GM23338 (cell line): ENCODE measurements around the gene KRTAP5-2. TPM values are rescaled to one million over a fixed set of nuclear protein-coding genes. Genes with fewer than 3 reads are reported as not detected.
A peak's percentile ranks its signal among the peaks of the same experiment; 100 is the strongest.

ENCODE experiments used
- ATAC-seq: fragments of 200-7000 bp; cut with Tn5 transposase; 3 replicates; pipeline ENCODE4 v1.9.1; 2020
- DNase-seq: peaks from one replicate; pipeline ENCODE4 v3.0.0-alpha.2; 2015; ENCODE audit warnings: low spot score
- H2AFZ ChIP-seq: fragments of 200-600 bp; sonication (generic); 2 replicates; pipeline ENCODE4 v1.8.0; 2016; ENCODE audit warnings: antibody characterized with exemption, mild to moderate bottlenecking, moderate library complexity
- H3F3A ChIP-seq: fragments of 200-600 bp; sonication (generic); replicated peaks from 2 replicates; pipeline ENCODE4 v1.8.0; 2017; ENCODE audit warnings: antibody characterized with exemption, mixed run types, low read depth
- H3K27ac ChIP-seq: fragments of 200-600 bp; sonication (generic); 2 replicates; pipeline ENCODE4 v1.6.1; 2016; ENCODE audit warnings: low read depth
- H3K27me3 ChIP-seq: fragments of 200-600 bp; sonication (generic); 2 replicates; pipeline ENCODE4 v1.8.0; 2016; ENCODE audit warnings: mild to moderate bottlenecking, mixed run types, moderate library complexity; ENCODE audit not compliant: insufficient read depth
- H3K36me3 ChIP-seq: fragments of 200-600 bp; sonication (generic); 2 replicates; pipeline ENCODE4 v1.8.0; 2016; ENCODE audit warnings: mild to moderate bottlenecking; ENCODE audit not compliant: insufficient read depth
- H3K4me1 ChIP-seq: fragments of 200-600 bp; sonication (generic); 2 replicates; pipeline ENCODE4 v1.8.0; 2016; ENCODE audit warnings: mild to moderate bottlenecking, moderate library complexity; ENCODE audit not compliant: insufficient read depth
- H3K4me2 ChIP-seq: fragments of 200-600 bp; sonication (generic); 2 replicates; pipeline ENCODE4 v1.7.1; 2017; ENCODE audit warnings: mixed run types
- H3K4me3 ChIP-seq: fragments of 200-600 bp; sonication (generic); 2 replicates; pipeline ENCODE4 v1.6.1; 2016; ENCODE audit warnings: mixed run types
- H3K79me2 ChIP-seq: fragments of 200-600 bp; sonication (generic); replicated peaks from 2 replicates; pipeline ENCODE4 v1.8.0; 2017; ENCODE audit warnings: mild to moderate bottlenecking; ENCODE audit not compliant: insufficient read depth
- H3K9me2 ChIP-seq: fragments of 200-600 bp; sonication (generic); 2 replicates; pipeline ENCODE4 v1.8.0; 2017; ENCODE audit not compliant: insufficient read depth
- H4K20me1 ChIP-seq: fragments of 200-600 bp; sonication (generic); replicated peaks from 2 replicates; pipeline ENCODE4 v1.8.0; 2017; ENCODE audit warnings: mild to moderate bottlenecking; ENCODE audit not compliant: insufficient read depth
- H3K27ac Mint-ChIP-seq: 2 replicates; pipeline ENCODE4 v1.8.0; 2020; ENCODE audit warnings: inconsistent platforms, mild to moderate bottlenecking, moderate library complexity, mixed read lengths
- H3K27me3 Mint-ChIP-seq: 3 replicates; pipeline ENCODE4 v1.8.0; 2022; ENCODE audit warnings: low read depth, mild to moderate bottlenecking, moderate library complexity, mixed read lengths, inconsistent platforms; ENCODE audit not compliant: insufficient read depth, poor library complexity
- H3K36me3 Mint-ChIP-seq: 3 replicates; pipeline ENCODE4 v1.8.0; 2021; ENCODE audit warnings: low read depth, mild to moderate bottlenecking, inconsistent platforms, moderate library complexity, mixed read lengths
- H3K4me1 Mint-ChIP-seq: 3 replicates; pipeline ENCODE4 v1.8.0; 2020; ENCODE audit warnings: mild to moderate bottlenecking, inconsistent platforms, mixed read lengths
- H3K4me3 Mint-ChIP-seq: 3 replicates; pipeline ENCODE4 v1.8.0; 2021; ENCODE audit warnings: moderate library complexity, mild to moderate bottlenecking, inconsistent platforms, mixed read lengths
- H3K9me3 Mint-ChIP-seq: 3 replicates; pipeline ENCODE4 v1.8.0; 2020; ENCODE audit warnings: moderate library complexity, mild to moderate bottlenecking, inconsistent platforms, mixed read lengths
- CREB1 ChIP-seq: fragments of 250-450 bp; sonication (Bioruptor Pico); IDR thresholded peaks from 2 replicates; pipeline ENCODE4 v1.5.0; 2020; ENCODE audit warnings: low read depth, mild to moderate bottlenecking, moderate library complexity
- EZH2 ChIP-seq: fragments of 200-600 bp; sonication (generic); IDR thresholded peaks from one replicate; pipeline ENCODE4 v1.8.0; 2017; ENCODE audit warnings: antibody characterized with exemption, mild to moderate bottlenecking, low read depth; ENCODE audit not compliant: unreplicated experiment
- JUNB ChIP-seq: IDR thresholded peaks from one replicate; pipeline ENCODE4 v1.6.1; 2016; ENCODE audit warnings: antibody characterized with exemption; ENCODE audit not compliant: unreplicated experiment
- NANOG ChIP-seq: IDR thresholded peaks from 2 replicates; pipeline ENCODE4 v1.6.1; 2016; ENCODE audit warnings: antibody characterized with exemption, borderline replicate concordance
- STAT1 ChIP-seq: IDR thresholded peaks from one replicate; pipeline ENCODE4 v1.6.1; 2016; ENCODE audit warnings: antibody characterized with exemption; ENCODE audit not compliant: unreplicated experiment
- ZNF114 ChIP-seq: fragments of 250-450 bp; sonication (Bioruptor Pico); IDR thresholded peaks from 2 replicates; pipeline ENCODE4 v1.5.0; 2020; ENCODE audit warnings: mild to moderate bottlenecking, moderate library complexity
- ZNF331 ChIP-seq: fragments of 250-450 bp; sonication (Bioruptor Pico); IDR thresholded peaks from 2 replicates; pipeline ENCODE4 v1.5.0; 2020; ENCODE audit warnings: low read depth, mild to moderate bottlenecking, moderate library complexity
- polyA plus RNA-seq: library from polyadenylated mRNA; unstranded; fragments of >200 nt; fragmentation: Nextera tagmentation; extraction: Ambion mirVana; gene quantifications from 2 replicates; pipeline ENCODE4 v1.2.1, GENCODE V29; 2016
- total RNA-seq: library from RNA; depleted of rRNA; stranded (reverse); fragments of >200 nt; shearing (Covaris generic); gene quantifications from 2 replicates; pipeline ENCODE4 v1.2.3, GENCODE V29; 2014
- TF ChIP-seq, protein P1 (sequence below), 2 experiments: fragments of 200-600 bp in 1 of 2; sonication (generic) in 1 of 2; conservative IDR thresholded peaks; 2 replicates each; pipeline versions ENCODE4 v1.5.1 to v1.6.1; 2016 to 2017; ENCODE audit warnings: antibody characterized with exemption in 2 of 2, low read depth in 2 of 2, mild to moderate bottlenecking in 2 of 2, moderate library complexity in 1 of 2

The KRTAP5-2 gene
- total and polyA plus RNA-seq, 2 experiments from 2014 or later: not detected

- H3K4me1 Mint-ChIP-seq: peaks cover 8% of the 10 kb centered on the region
- Histone ChIP-seq H3K27me3 (no peaks in the 10 kb centered on the region), H3K9me2 (no peaks in the 10 kb centered on the region), H3K4me3 (no peak overlapping the region), H3K79me2 (no peaks in the 10 kb centered on the region), H3F3A (no peaks in the 10 kb centered on the region), H2AFZ (peak overlapping the region; percentile 95), H4K20me1 (no peaks in the 10 kb centered on the region), H3K4me2 (peak overlapping the region; percentile 64; the same call in 1 of the 2 replicates), H3K27ac (no peak overlapping the region), H3K36me3 (no peaks in the 10 kb centered on the region), H3K4me1 (peaks cover 3% of the 10 kb centered on the region; the same call in 1 of the 2 replicates)
- no peak overlapping the region for H3K27ac Mint-ChIP-seq
- H3K36me3 Mint-ChIP-seq: no peaks in the 10 kb centered on the region; the same call in 2 of the 3 replicates
- DNase-seq (peak; percentile 79), ATAC-seq (peak; percentile 96)
- TF ChIP-seq ZNF114 (CRISPR knock-in tag) (no peak), STAT1 (no peak), JUNB (no peak)
- TF ChIP-seq, protein P1, sequence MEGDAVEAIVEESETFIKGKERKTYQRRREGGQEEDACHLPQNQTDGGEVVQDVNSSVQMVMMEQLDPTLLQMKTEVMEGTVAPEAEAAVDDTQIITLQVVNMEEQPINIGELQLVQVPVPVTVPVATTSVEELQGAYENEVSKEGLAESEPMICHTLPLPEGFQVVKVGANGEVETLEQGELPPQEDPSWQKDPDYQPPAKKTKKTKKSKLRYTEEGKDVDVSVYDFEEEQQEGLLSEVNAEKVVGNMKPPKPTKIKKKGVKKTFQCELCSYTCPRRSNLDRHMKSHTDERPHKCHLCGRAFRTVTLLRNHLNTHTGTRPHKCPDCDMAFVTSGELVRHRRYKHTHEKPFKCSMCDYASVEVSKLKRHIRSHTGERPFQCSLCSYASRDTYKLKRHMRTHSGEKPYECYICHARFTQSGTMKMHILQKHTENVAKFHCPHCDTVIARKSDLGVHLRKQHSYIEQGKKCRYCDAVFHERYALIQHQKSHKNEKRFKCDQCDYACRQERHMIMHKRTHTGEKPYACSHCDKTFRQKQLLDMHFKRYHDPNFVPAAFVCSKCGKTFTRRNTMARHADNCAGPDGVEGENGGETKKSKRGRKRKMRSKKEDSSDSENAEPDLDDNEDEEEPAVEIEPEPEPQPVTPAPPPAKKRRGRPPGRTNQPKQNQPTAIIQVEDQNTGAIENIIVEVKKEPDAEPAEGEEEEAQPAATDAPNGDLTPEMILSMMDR (conservative IDR thresholded peaks at IDR 0.05; ENCODE audit: low read depth in 2 of 2): peak; percentile 88 to 93
- peaks cover 24% of the 10 kb centered on the region for H3K27me3 Mint-ChIP-seq
- no peak overlapping the region for H3K4me3 Mint-ChIP-seq
- no peaks in the 10 kb centered on the region for H3K9me3 Mint-ChIP-seq
These were observed 30.6 kb upstream of the KRTAP5-2 start for GRCh38 chr11:1628506-1629325.

DNA sequence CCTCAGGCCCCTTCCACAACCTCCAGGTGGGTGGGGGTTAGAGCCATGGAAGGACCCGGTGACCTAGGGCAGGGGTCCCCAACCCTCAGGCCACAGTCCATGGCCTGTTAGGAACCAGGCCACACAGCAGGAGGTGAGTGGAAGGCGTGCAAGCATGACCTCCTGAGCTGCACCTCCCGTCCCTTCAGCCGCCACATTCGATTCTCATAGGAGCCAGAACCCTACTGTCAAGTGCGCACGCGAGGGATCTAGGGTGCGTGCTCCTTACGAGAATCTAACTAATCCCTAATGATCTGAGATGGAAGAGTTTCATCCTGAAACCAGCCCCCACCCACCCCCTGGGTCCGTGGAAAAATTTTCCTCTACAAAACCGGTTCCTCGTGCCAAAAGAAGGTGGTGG, 27.4 kb upstream of the KRTAP5-2 start:
- H3F3A ChIP-seq: no peaks in the 10 kb centered on the region
- H3K4me1 ChIP-seq: no peaks in the 10 kb centered on the region; the same call in 1 of the 2 replicates
- H3K9me2 ChIP-seq: no peaks in the 10 kb centered on the region
- Mint-ChIP-seq H3K36me3 (no peaks in the 10 kb centered on the region; the same call in 2 of the 3 replicates), H3K27me3 (peaks cover 21% of the 10 kb centered on the region), H3K27ac (no peak overlapping the region), H3K4me3 (no peak overlapping the region), H3K9me3 (no peaks in the 10 kb centered on the region), H3K4me1 (peaks cover 10% of the 10 kb centered on the region)
- no peak overlapping the region for H3K4me2 ChIP-seq
- TF ChIP-seq JUNB: no peak
- no peak for TF ChIP-seq EZH2
- TF ChIP-seq NANOG: no peak
- no peak for TF ChIP-seq CREB1 (CRISPR knock-in tag)
- no peak for TF ChIP-seq ZNF331 (CRISPR knock-in tag)
- H3K4me3 ChIP-seq: no peak overlapping the region
- H3K27me3 ChIP-seq: no peaks in the 10 kb centered on the region
- no peaks in the 10 kb centered on the region for H4K20me1 ChIP-seq
- no peak for DNase-seq
- H3K36me3 ChIP-seq: no peaks in the 10 kb centered on the region
- no peaks in the 10 kb centered on the region for H3K79me2 ChIP-seq
- ATAC-seq: no peak
- H3K27ac ChIP-seq: no peak overlapping the region
- H2AFZ ChIP-seq: no peak overlapping the region
